Lower leg skin (tissue), 3 donors: ENCODE results near the gene HYDIN.
"Not testable (repeated sequence)": the region's sequence is repeated elsewhere in the genome, so short reads cannot be mapped to it uniquely, and the experiment has no call there.

Source experiments
- CTCF ChIP-seq, 3 donors: fragments of 450-650 bp; IDR thresholded peaks; one replicate each; pipeline ENCODE4 v1.5.1; 2016; ENCODE audit warnings: antibody characterized with exemption in 3 of 3, mild to moderate bottlenecking in 3 of 3, moderate library complexity in 2 of 3
- POLR2A ChIP-seq, 2 donors: fragments of 450-650 bp; IDR thresholded peaks; one replicate each; pipeline ENCODE4 v1.6.1; 2016 to 2017; ENCODE audit warnings: antibody characterized with exemption in 2 of 2, mild to moderate bottlenecking in 1 of 2, moderate library complexity in 1 of 2

- not testable (repeated sequence) for TF ChIP-seq CTCF, POLR2A (IDR thresholded peaks at IDR 0.05)
Measured at GRCh38 chr16:70882311-70882710, 348.2 kb downstream of the HYDIN start.
